NCI-H2196 (cell line): ENCODE results near the gene LTC4S.
A peak's percentile ranks its signal among the peaks of the same experiment; 100 is the strongest.

Source experiments
- DNase-seq: peaks from one replicate; lab custom pipeline; 2025; ENCODE audit not compliant: unreplicated experiment; lab: John Stamatoyannopoulos, UW

Gene LTC4S

DNA sequence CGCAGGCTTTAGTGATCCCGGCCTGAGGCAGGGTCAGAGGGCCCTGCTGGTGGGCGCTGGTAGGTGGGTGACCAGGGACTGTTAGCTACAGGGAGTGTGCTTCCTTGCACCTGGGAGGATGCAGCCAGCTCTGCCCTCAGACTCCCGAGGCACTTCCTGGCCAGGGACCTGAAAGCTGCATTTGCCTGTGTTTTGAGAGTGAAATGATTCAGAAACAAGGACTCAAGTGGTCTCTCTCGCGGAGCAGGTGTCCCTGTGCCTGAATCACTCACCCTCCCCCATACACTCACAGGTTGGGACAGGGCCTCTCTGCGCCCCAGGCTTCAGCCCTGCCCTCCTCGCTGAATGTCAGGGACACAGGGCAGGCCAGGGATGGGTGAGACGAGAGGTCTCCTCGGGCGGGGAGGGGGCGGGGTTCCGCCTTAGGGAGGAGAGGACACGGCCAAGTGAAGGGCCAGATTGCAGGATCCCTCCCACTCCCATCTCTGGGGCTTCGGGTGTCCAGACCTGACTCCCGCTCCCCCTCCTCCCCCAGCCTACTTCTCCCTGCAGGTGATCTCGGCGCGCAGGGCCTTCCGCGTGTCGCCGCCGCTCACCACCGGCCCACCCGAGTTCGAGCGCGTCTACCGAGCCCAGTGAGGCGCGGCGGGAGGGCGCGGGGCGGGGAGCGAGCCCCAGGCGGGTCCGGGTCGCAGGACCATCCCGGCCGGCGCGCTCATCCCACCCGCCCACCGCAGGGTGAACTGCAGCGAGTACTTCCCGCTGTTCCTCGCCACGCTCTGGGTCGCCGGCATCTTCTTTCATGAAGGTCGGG is 1.5 kb downstream of the LTC4S start:
- DNase-seq = peak; percentile 68

DNA sequence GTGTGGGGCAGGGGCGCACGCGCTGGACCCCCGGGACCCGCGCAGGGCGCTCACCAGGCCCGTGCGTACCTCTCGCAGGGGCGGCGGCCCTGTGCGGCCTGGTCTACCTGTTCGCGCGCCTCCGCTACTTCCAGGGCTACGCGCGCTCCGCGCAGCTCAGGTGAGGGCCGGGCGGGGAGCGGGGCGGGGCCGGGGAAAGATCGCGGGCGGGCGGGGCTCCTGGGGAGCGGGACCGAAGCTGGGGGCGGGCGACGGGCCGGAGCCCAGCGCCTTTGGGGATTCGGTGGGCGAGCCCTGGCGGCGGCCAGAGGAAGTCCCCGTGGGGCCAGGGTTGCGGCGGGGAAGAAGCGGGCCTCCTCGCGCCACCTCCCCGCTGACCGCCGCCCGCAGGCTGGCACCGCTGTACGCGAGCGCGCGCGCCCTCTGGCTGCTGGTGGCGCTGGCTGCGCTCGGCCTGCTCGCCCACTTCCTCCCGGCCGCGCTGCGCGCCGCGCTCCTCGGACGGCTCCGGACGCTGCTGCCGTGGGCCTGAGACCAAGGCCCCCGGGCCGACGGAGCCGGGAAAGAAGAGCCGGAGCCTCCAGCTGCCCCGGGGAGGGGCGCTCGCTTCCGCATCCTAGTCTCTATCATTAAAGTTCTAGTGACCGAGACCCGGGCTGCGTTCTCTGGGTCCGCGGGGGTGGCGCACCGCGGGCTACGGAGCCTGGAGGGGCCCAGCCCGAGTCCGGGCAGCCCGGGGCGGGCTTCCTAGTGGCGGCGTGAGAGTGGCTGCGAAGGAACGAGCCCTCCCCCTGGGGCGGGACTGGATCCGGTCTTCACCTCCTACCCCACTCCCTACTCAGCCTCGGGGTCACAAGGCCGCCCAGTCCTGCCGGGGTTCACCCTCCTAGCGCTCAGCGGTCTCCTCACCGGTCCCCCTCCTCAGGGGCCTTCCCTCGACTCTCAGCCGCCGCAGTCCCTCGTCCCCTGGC is 2.4 kb downstream of the LTC4S start:
- peak; percentile 89 for DNase-seq

DNA sequence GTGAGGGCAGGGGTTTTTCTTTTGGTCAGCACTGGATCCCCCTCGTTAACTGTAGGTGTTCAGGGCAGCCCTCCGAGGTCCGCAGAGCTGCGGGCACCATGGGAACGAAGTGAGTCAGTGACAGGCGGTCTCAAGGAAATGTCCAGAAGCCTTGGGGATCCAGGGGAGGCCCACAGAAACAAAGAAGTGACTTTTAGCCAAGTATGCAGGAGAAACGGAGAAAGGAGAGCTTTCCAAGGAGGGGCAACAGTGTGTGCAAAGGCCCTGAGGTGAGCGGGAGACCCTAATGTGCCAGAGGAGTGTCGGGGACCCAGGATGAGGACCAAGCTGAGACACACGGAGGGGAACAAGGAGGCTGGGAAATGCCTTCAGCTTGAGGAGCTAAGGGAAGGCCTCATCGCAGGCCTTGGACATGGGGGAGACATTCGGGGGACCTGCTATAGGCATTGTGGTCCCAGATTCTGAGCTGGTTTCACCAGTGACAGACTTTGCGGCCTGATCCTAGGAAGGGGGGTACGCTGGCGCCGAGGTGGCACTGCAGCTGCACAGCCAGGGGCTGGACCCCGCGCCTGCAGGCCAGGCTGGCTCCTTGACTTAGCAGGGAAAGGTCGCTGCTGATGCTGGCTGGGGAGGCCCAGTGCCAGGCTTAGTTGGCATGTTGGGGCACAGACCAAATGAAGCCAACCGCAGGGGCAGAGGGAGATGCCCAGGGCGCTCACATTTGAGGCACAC is 3.3 kb downstream of the LTC4S start:
- DNase-seq = no peak

DNA sequence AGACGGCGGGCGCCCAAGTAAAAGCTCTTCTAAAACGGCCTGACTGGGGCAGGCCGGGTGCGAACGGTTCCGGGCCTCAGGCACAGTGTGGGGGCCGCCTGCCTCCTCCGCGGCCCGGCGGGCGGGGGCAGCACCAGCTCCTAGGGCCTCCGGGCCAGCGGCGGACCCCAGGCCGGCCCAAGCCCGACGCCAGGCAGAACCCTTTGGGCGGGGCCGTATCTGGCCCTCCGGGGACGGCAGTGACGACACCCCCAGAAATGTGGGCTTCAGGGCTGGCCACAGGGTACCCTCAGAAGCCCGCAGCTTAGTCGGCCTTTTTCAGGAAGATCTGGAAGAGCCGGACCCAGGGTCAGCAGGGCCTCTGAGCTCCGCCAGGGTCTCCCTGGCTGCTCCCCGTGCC is 4.0 kb downstream of the LTC4S start:
- DNase-seq = no peak

DNA sequence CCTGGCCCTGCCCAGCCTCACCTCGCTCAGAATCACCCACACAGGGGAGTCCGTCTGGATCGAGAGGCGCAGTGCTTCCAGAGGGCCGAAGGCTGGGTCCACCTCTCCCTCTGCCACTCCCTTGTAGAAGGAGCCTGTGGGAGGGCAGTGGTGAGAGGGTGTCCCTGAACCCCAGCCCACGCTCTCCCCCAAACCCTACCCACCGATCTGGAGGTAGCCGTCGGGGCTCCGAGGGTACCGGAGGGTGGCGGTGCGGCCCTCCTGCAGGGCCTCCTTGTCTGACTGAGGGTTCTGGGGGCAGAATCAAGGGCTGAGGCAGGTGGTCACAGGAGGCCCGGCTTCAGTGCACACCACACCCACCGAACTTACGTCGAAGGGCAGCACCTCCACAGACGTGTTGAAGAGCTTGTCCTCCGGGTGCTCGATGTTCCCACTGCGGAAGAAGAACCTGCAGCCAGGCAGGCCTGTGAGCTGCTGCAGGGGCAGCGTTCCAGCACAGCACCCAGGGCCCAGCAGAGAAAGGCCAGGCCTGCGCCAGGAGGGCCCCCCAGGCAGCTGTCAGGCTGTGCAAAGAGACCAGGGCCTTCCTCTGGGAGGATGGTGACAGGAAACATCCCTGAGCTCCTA is 4.5 kb downstream of the LTC4S start:
- no peak for DNase-seq

DNA sequence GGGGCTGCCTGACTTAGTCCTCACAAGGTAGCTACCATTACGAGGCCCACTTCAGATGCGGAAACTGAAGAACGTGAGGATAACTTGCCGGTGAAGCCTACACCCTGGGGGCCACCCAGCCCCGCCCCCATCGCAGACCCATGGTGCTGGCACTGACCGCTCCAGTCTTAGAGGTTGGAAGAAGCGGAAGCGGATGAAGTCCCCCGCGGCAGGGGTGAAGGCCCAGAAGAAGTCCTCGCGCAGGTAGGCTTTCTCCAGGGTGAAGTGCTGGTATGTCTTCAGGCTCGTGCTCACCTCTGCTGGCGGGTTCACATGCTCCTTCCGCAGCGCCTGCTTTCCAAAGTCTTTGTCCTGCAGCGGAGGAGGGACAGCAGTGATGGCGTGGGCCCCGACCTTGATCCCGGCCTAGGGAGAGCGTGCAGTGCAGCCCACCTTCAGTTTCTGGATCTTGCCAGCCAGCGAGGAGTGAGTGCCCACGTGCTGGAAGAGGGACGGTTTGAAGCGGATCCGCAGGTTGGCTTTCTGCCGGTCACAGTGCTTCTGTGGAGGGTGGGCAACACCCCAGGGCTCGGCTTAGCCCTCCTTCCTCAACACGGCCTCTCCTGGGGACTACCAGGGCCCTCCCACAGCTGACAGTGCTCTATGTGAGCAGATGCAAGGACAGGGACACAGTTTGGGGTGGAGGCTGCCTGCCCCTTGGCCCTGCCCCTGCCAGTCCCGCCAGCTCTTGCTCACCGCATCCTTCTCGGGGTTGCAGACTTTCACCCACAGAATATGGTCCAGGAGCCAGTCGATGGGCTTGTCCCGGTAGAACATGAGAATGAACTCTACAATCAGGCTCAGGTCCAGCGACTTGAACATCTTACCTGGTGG is 5.2 kb downstream of the LTC4S start:
- no peak for DNase-seq

DNA sequence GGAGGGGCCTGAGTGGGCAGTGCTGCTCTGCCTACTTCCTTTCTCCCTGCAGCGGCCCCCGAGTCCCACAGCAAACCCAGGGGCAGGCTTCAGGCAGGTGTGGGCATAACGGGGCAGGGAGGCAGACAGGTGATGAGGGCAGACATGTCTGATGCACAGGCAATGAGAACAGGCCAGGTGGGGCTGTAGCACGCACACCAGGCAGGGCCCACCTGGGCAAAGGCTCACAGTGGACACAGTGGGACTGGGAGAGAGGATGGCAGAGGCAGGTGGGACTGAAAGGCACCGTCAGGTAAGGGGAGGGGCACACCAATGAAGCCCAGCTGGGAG is 5.8 kb downstream of the LTC4S start:
- DNase-seq = no peak

DNA sequence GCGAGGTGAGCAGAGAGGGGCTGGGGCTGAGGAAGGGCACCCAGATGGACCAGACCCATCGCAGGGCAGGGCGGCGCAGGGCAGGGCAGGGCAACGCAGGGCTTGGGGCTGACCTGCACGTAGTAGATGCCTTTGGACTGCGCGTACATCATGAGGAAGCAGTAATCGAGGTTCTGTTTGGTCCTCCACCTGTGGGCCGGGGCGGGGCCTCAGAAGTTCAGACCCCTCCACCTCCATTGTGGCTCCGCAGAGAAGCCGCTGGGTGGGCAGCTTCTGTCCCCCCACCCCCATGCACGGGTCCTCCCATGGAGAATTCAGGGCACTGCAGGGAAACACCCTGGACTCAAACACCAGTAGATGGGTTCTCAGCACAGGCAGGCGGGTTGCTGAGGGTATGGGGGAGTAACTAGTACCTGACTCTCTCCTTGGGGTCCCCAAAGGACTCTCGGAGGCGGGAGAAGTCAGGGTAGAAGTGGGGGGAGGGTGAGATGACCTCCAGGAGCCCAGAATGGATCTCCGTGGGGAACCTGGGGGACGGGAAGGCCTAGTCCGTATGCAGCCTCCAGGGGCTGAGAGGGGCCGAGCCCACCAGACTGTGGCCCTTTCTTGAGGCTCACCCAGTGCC is 6.4 kb downstream of the LTC4S start:
- DNase-seq = no peak

DNA sequence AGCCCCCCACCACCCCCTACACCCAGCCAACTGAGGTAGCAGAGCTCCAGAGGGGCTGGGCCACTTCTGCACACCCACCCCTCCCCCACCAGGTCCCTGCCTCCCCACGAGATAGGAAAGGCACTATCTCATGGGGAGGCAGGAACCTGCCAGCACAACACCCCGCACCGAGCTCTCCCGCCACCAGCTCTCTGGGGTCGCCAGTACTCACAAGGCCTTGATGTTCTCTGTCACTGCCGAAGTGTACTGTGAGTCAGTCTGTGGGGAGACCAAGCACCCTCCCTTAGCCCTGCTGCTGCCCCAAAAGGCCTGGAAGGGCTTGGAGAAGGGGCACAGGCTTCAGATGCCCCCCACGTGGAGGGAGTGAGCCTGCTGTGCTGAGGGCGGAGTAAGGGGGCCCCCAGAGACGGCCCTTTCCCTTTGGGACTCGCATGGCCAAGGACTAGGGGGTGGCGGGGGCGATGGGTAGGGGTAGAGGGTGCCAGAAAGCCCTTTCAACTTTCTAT is 7.0 kb downstream of the LTC4S start:
- no peak for DNase-seq

DNA sequence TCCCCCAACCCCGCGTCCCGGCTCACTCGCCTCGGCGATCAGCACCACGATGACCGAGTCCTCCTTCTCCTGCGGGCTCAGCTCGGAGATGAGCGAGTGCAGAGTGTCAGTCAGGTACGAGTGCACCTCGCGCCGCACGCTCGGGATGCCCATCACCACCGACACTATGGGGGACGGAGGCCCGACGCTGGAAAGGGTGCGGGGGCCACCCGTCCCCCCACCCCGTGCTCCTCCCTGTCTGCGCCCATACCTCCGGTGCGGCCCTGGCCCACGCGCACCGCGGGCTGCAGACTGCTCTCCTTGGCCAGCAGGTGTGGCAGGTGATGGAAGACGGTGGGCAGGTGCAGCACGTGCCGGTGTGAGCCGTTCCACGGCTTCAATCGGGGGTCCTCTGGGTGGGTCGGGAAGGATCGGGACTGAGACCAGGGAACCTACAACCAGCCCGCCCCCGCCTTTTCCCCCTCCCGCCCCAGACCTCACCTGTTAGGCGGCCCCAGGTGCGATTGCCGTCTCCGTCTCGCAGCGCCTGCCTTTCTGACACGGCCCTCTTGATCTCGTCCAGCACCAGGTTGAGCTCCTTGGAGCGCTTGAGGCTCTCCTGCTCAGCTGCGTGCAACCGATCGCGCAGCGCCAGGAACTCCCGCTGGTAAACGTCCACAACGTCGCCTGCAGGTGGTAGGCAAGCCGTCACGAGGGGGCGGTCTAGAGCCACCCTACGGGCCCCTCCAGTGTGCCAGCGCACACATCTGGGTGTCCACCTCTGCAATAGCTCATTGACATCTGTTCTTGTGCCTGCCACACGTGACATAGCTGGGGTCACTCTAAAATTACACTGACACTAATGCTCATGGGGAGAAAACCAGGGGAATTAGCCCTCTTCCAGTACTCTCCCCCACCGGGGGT is 7.8 kb downstream of the LTC4S start:
- DNase-seq = no peak

DNA sequence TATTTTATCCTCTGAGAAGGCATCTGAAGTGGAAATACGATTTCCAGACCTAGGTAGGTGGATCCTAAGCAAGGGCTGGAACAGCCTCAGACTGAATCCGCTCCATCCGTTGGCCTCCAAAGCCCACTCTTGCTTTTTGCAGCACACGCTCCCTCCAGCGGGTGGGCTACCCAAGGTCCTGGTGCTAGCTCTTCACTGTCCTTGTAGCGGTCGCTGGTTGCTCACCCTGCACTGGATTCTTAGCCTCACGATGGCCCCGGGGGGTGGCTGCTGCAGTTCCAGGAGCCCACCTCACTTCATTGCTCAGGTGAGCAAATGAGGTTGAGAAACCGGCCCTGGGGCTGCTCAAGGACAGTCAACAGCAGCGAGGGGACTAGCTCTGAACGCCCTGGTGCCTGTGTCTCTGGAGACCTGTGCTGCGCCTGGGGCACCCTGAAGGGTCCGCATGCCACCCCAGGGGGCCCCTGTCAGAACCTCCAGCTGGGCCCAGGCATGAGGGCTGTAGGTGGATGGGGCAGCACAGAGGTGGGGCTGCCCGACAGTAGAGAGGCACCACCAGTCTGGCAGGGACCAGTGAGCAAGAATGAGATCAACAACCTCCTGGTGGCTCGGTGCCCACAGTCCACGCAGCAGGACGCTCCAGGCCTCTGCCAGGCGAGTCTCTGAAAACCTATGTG is 8.6 kb downstream of the LTC4S start:
- peak; percentile 10 for DNase-seq

DNA sequence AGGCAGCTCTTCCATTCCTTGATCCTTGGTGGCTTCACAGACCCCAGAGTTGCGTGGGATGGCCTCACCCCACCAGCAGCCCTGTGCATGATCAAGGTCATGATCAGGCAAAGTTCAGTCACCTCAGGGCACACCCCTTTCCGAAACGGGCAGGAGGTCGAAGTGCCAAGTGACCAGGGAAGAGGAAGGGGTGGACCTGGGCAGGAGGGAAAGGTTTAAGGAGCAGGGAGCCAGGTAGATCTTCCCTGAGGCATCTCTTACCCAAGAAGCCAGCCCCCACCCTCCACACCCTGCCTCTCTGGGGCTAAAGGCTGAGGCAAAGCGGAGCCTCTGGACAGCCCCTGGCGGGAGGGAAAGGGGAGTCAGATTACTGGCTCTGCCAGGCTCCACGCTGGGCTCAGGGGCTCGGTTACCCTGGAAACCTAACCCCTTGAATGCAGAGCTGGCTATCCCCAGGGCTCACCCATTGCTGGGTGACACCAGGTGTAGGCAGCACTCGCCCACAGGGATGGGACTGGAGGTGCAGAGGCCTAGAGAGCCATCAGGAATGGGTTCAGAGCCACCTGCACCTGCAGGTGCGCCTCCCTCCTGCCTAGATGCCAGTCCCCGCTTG is 9.3 kb downstream of the LTC4S start:
- DNase-seq = peak; percentile 75

DNA sequence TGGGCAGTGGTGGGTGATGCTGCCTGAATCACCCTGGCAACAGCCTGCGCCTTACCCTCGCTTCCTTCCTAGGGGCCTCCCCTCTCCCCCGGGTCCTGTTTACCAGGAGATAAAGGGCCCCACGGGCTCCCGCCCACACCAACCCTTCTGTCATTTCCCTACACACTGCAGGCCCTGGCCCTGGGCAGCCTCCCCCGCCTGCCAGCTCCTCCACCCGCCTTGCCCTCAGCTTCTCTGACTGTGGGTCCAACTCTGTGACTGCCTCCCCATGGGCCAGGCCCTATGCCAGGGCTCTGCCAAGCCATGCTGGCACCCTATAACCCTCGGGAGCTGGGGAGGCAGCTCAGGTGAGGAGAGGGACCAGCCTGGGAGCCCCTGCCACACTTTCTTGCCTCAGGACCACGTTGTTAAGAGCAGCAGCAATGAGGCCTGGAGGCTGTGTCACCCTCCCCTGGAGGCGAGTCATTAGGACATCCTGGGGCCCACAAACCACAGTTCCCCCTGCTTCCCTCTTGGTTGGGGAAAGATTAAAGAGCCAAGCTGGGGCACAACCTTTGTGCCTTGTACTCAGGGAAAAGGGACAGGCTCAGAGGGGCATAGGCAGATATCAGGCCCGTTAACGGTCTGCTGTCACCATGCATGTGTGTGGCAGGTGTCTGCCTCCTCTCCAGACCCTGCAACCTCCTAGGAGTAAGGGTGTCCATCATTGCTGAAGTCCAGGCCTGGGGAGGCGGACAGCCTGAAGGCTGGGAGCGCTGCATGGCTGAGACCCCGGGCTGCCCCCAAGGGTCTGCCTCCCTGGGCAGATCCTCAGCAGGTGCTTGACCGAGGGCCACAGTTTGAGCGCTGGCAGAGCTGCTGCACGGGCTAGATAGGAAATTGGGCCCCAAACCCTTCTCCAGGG is 10.1 kb downstream of the LTC4S start:
- DNase-seq = no peak

DNA sequence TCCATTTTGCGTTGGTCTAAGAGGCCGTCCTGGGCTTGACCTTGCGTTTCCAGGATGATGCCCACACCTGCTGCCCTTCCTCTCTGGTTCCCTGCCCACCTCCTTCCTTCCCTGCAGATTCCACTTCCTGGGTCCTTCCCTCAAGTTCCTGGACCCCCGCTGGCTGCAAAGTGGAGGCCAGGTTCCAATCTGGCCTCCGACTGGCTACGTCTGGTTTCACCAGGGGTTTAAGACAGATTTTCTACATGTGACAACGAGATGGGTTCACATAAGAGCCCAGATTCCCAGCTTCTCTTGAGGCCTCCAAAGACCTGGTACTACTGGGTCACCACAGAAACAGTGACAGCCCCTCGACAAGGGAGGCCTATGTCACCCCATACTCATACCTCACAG is 10.8 kb downstream of the LTC4S start:
- DNase-seq = no peak

DNA sequence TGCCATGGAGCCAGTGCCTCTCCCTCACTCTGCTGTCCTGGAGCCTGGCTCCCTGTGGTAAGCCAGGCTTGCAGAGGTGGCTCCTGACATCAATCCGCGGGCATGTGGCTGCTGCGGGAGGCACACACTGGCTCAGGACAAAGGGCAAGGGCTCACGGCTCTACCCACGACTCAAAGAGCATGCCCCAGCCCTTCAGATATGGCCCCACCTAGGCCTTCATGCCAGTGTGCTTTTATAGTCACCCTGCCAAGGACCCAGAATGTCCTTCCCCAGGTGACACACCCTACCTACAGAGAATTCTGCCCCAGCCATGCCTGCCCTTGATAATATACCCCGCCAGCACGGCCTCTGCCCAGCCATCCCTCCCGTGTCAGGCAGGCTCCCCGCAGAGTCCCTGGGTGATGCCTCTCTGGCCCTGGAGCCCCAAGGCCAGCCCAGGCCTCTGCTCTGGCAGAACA is 11.3 kb downstream of the LTC4S start:
- no peak for DNase-seq

DNA sequence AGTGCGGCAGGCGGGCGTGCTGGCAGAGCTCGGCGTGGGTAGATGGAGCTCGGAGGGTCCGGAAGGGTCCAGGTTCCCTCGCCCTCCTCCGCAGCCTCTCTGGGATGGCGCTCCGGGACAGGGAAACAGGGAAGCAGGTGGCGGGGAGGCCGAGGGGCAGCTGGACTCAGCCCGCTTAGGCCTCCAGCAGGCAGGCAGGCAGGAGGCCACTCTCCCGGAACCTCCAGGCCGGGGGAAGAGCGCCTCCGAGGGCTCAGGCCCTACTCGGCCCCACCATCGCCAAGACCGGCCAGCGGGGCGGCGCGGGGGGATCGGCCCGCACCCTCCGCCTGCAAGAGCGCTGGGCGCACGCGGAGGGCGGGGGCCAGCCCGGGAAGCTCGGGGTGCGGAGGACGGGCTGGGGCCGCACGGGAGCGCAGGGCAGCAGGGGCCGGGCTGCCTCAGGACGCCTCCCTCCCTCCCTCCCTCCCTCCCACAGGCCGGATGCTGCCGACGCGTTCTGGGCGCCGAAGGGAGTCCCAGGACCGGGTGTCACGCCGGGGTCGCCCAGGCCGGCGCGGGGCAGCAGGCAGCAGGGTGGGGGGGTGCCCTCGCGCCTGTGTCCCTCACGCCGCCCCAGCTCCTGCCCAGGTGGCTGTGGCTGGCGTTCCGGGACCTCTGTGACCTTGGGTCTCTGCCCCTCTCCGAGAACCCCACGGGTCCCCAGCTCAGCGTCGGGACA is 11.9 kb downstream of the LTC4S start:
- DNase-seq = no peak
